Erythroblast (primary cell): ENCODE data around the gene ANAPC2.

Experiments
- GATA1 ChIP-seq: IDR thresholded peaks from 2 replicates; pipeline ENCODE4 v1.6.1; 2011; ENCODE audit warnings: low read depth, mild to moderate bottlenecking, control low read depth, low read length, moderate library complexity
- POLR2A ChIP-seq: IDR thresholded peaks from 2 replicates; pipeline ENCODE4 v1.6.1; 2011; ENCODE audit warnings: mild to moderate bottlenecking, low read length

- TF ChIP-seq POLR2A (no peak), GATA1 (no peak)
Observed at GRCh38 chr9:137215196-137215986, 27.0 kb upstream of the ANAPC2 start.
